ENCODE results near the gene MYO10. TPM values are rescaled to one million over a fixed set of nuclear protein-coding genes. Genes with fewer than 3 reads are reported as not detected.
"Not testable (repeated sequence)": the region's sequence is repeated elsewhere in the genome, so short reads cannot be mapped to it uniquely, and the experiment has no call there.

MYO10 gene
- total RNA-seq, 2 experiments from 2014 or later: 0.04 TPM; not detected in 1

DNA sequence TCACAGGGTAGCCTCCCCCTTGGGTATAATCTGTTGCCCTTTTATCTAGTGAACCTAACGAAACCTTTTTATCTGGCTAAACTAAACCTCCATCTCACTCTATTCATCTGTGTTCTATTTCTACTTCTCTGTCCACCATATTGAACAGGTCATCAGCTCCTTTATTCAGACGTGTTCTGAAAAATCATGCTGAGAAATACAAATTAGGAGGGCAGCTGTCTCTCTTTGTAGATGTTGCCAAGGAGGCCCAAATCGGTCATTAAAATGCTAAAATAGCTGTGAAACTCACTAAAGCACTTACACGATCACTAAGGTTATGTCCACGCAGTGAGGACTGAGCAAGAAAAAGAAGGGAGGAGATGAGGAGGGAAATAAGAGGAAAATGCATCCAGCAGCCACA is 203.7 kb downstream of the MYO10 start:
- ChIA-PET POLR2A (no interaction called here), CTCF (no interaction called here)

DNA sequence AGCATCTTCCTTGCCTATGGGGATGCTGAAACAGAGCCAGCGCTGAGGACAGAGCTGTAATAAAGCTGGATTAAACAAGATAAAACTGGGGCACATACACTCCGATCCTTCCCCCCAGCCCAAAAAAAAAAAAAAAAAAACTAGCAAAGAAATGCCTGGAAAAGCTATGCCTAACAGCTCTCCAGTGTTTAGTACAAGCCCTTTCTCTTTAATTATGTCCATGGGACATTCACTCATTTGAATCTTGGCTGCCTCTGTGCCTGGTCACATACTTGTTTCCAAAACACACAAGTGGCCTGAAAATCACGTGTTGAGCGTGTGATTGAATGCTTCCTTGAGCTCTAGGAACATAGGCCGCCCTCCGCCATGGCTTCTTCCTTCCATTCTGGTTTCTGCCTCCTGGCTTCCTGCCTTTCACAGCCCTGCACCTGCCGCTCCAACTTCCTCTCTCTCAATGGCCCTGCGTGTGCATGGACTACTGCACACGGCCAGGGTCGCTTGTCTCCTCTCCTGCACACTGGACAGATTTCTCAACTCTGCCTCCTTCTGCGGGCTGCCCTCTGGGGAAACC is 208.2 kb downstream of the MYO10 start:
- POLR2A ChIA-PET: no interaction called here
- CTCF ChIA-PET: no interaction called here

GRCh38 chr5:16726538-16726946 is 209.5 kb downstream of the MYO10 start:
- ChIA-PET CTCF (no interaction called here), POLR2A (no interaction called here)

DNA sequence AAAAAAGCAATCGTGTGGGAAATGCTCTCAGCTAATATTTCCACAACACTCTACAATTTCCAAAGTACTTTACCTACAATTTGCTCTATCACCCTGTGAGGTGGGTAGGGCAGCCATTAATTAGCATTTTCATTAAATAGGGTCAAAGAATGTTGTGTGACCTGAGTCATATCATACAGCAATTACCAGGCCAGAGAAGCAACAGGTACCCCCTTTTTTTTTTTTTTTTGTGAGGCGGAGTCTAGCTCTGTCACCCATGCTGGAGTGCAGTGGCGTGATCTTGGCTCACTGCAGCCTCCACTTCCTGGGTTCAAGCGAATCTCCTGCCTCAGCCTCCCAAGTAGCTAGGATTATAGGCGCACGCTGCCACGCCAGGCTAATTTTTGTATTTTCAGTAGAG is 210.5 kb downstream of the MYO10 start:
- ChIA-PET POLR2A (no interaction called here), CTCF (no interaction called here)

- POLR2A ChIA-PET: no interaction called here
- CTCF ChIA-PET: no interaction called here
Measured at GRCh38 chr5:16723821-16724220, 212.3 kb downstream of the MYO10 start.

DNA sequence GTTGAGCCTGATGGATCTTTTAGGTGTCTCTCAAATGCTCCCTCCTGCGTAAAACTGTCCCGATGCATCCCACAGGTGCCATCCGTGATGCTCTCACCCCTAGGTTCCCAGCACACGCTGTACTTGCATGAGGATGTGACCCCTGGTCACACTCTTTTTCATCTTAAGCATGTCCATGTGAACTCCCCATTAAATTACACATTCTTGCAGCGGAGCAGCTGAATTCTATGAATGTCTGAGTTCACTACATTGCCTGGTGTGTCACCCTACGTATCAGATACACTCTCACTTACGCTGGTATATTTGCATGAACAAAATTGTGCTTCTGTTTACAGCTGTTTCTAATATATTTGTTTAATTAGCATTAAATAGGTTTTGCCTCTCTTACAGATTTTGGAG is 214.0 kb downstream of the MYO10 start:
- POLR2A ChIA-PET: no interaction called here
- CTCF ChIA-PET: no interaction called here

DNA sequence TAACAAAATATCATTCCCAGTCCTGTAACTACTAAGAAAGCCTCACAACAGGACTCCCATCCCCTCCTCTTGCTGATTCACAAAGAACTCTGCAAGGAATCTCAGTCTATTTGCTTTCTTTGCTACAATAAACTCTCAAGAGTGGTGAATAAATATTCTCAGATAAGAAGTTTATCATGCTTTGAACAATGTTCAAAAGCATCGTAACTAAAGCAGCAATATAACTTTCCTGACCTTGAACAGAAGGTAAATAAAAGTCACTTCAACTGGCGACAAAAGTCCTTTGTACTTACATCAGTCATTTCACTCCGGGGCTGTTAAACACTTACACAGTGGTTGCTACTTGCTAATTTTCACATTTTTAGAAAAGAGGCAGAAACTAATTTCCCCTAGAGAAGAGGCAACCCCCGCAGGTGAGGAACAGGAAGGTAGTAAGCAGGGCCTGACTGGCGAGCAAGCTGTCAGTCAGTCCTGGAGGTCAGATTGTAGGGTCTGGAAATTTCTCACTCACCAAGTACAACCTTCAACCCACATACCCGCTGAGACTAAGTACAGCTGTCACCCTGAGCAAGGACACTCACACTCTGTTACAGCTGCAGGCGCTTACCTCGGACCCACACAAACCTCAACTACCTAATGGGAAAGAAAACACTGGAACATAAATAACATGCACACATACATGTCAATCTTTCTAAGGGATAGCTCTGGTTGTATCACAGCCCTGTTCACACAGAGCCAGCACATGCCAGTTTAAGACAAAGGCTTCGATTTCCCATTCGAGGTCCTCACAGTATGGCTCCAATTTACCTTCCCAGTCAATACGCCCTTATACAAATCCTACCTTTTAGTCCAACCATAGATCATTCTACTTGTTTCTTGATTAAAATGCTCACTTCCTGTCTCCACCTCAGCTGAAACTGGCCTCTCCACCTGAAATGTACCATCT is 214.7 kb downstream of the MYO10 start:
- ChIA-PET POLR2A (no interaction called here), CTCF (no interaction called here)

DNA sequence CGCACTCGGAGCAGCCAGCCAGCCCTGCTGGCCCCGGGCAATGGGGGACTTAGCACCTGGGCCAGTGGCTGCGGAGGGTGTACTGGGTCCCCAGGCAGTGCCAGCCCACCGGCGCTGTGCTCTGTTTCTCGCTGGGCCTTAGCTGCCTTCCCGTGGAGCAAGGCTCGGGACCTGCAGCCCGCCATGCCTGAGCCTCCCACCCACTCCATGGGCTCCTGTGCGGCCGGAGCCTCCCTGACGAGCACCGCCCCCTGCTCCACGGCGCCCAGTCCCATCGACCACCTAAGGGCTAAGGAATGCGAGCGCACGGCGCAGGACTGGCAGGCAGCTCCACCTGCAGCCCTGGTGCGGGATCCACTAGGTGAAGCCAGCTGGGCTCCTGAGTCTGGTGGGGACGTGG is 218.1 kb downstream of the MYO10 start:
- POLR2A ChIA-PET: not testable (repeated sequence)
- CTCF ChIA-PET: interaction anchor here (0.6 kb wide), 1 partner anchor 16 kb away, joined by 3 read pairs; no protein-coding TSS in a partner anchor

GRCh38 chr5:16713386-16713928 is 222.6 kb downstream of the MYO10 start:
- POLR2A ChIA-PET: no interaction called here
- CTCF ChIA-PET: no interaction called here

DNA sequence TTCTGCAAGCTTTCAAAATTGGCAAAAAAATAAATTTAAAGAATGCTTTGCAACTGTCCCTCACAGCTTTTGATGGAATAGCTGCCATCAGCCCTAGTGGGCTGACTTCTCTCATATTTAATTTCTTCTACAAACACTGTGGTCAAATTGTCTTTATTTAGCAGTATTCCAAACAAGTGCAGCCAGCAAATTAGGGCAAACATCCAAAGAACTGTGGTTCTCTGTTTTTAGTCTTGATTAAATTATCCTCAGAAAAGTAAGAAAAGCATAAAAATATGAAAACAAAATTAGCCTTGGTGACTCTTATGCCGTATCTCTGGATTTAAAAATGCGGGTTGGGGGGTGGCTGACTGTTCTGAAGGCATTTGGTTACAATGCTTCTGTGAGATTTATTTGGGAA is 223.5 kb downstream of the MYO10 start:
- ChIA-PET CTCF (no interaction called here), POLR2A (no interaction called here)

- CTCF ChIA-PET: no interaction called here
- POLR2A ChIA-PET: no interaction called here
Measured at GRCh38 chr5:16712178-16712577, 223.9 kb downstream of the MYO10 start.

DNA sequence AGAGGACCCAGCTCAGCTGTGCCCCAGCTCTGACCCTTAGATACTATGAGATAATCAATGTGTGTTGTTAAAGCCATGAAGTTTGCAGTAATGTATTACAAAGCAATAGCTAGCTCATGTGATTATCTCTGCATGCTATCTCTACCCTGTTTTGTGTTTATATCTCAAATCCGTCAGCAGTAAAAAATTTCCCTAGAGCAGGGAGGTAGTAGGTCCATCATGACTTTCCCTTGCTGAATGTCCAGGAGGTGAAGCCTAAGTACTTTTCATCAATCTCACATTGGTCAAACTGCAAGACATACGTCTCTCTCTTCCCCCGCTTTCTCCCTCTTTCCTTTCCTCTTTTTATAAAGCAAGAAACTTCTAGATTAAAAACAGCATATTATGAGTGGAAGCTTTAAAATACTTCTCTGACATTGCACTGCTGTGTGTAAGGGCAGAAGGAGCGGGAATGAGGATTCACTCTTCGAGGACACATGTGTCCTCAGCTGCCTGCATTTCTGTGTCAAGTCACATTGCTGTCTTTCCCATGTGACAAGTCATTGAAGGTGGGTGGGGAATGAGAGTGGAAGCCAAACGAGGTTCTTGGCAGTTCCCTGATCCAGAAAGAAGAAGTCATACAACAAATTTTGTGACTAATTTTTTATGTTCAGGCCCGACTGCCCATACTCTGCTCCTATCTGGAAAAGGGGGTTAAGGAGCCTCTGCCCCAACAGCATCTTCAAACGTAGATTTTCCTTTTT is 226.2 kb downstream of the MYO10 start:
- CTCF ChIA-PET: no interaction called here

GRCh38 chr5:16707869-16708192 is 228.3 kb downstream of the MYO10 start:
- POLR2A ChIA-PET: no interaction called here
- CTCF ChIA-PET: no interaction called here

More for the DNA sequence above, 226.2 kb downstream of the MYO10 start:
- POLR2A ChIA-PET: no interaction called here

DNA sequence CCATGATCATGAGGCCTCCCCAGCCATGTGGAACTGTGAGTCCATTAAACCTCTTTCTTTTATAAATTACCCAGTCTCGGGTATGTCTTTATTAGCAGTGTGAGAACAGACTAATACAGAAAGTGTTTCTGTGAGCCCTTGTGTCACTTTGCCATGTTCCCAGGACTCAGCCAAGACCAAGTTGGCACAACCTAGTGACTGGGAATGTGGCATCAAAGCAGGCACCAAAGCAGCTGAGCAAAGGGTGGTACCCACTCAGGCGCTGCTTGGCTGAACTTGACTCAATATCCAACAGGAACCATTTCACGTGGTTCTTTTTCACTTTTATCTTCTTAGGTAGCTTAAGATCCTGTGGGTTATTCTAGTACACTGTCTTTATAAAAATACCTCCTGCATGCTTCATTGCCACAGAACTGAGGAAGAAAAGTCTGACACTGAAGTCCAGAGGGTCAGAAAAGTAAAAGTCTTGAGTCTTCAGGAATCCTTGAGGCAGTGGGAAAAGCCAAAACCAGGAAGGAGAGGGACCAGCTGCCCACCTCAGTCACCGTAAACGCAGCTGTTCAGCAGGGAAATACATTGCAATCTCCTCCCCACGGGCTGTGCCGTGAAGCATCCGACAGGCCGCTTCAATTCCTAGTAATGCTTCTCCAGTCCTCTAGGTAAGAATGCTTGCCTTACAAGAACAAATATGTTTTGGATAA is 228.8 kb downstream of the MYO10 start:
- ChIA-PET POLR2A (no interaction called here), CTCF (no interaction called here)

DNA sequence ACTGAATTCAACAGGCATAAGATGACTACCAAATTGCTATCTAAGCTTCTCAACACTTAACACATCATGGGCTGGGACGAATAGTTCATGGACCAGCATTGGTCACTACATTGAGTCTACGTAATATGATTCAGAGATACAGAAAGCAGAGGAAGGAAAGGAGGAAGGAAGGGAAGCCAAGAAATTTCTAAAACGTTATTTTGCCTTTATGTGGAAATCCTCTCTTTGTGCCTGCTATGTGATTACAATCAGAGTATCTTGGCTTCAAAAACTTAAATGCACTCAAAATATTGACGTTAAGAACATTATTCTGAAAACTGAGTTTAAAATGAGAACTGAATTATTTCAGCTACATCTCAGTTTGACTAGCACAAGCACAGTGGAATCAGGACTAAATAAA is 231.1 kb downstream of the MYO10 start:
- ChIA-PET POLR2A (no interaction called here), CTCF (no interaction called here)

- CTCF ChIA-PET: no interaction called here
- POLR2A ChIA-PET: no interaction called here
Measured at GRCh38 chr5:16702964-16703363, 233.1 kb downstream of the MYO10 start.

DNA sequence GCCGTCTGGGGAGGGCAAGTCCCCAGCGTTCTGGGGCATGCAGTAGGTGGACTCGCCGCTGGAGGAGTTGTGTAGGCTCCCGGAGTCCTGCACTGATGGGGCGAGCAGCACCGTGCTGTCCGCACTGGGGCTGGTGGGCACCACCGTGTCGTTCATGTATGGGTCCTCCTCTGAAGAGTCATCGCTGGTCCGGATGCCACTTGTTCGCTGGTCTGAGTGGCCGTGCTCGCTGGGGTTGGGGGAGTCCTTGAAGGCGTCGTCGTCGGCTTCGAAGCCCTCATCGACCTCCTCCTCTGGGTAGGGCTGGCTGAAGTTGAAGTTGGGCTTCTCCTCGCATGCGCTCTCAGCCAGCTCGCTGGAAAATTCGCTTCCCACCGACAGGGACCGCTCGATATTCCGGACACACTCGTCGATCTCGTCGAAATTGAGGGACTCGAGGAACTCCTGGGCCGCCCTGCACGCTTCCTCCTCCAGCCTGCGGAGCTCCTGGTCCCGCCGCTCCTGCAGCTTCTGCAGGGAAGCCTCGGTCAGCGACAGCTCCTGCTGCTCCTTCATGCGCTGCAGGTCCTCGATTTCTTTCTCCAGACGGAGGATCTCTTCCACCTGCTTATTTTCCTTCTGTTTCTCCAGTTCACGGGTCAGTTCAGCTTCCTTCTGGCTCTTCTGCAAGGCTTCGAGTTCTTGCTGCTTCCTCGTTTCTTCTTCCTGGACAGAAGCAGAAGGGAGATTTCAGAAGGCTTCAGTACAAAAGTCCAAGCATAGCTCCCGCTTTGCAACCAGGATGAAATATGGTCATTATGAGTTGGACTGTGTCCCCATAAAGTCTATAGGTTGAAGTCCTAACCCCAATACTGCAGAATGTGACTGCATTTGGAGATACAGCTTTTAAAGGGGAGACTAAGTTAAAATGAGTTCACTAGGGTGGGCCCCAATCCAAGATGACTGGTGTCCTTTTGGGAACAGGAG is 234.7 kb downstream of the MYO10 start:
- POLR2A ChIA-PET: no interaction called here
- CTCF ChIA-PET: no interaction called here

DNA sequence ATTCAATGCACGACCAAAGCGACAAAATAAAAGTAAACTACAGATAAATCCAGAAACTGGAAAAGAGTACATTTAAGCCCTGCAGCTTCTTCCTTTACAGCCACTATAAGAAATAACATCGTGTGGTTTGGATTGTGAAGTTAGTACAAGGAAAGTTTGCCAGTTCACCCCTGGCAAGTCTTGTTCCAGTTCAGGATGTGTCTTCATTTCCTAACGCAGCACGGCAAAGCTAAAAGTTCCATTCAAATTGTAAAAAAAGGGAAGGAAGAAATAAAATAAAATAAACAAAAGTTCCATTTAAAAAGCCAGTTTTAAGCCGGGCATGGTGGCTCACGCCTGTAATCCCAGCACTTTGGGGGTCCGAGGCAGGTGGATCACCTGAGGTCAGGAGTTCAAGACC is 236.0 kb downstream of the MYO10 start:
- POLR2A ChIA-PET: no interaction called here
- CTCF ChIA-PET: no interaction called here

- POLR2A ChIA-PET: no interaction called here
- CTCF ChIA-PET: no interaction called here
Measured at GRCh38 chr5:16695779-16696178, 240.3 kb downstream of the MYO10 start.
